Common myeloid progenitor, CD34-positive (primary cell): ENCODE results near the gene SSBP2.
"Not testable (repeated sequence)": the region's sequence is repeated elsewhere in the genome, so short reads cannot be mapped to it uniquely, and the experiment has no call there.

Experiments
- CTCF ChIA-PET: fragments of 350-600 bp; sonication (Branson Sonifier 250); formaldehyde crosslinking; loops from one replicate; lab custom pipeline; 2021; ENCODE audit warnings: antibody characterized with exemption; lab: Charles Lee
- POLR2A ChIA-PET: fragments of 350-600 bp; sonication (Branson Sonifier 250); formaldehyde crosslinking; loops from one replicate; lab custom pipeline; 2021; ENCODE audit warnings: antibody characterized with exemption; lab: Charles Lee
- DNase-seq, 3 donors: peaks; one replicate each; pipeline versions ENCODE4 v3.0.0 to v3.0.0-alpha.2; 2013
- H3K27ac ChIP-seq, 2 experiments: 1 replicate in 1 of 2; 2 replicates in 1 of 2; pipeline ENCODE4 v1.7.0; 2013; ENCODE audit warnings: inconsistent platforms in 2 of 2, low read length in 2 of 2, mild to moderate bottlenecking in 2 of 2, low read depth in 1 of 2, moderate library complexity in 1 of 2; ENCODE audit not compliant: severe bottlenecking in 2 of 2, insufficient read depth in 1 of 2, poor library complexity in 1 of 2
- H3K27me3 ChIP-seq, 5 experiments: replicated peaks in 2 of 5; 1 replicate in 3 of 5; 2 replicates in 2 of 5; pipeline versions ENCODE4 v1.6.1 to v1.7.0; 2013; ENCODE audit warnings: low read length in 4 of 5, mild to moderate bottlenecking in 2 of 5, moderate library complexity in 2 of 5, inconsistent platforms in 1 of 5; ENCODE audit not compliant: insufficient read depth in 5 of 5, control insufficient read depth in 4 of 5
- H3K36me3 ChIP-seq, 4 experiments: 1 replicate in 2 of 4; 2 replicates in 2 of 4; pipeline versions ENCODE4 v1.6.1 to v1.7.0; 2013; ENCODE audit warnings: low read length in 3 of 4, control low read depth in 1 of 4, mild to moderate bottlenecking in 1 of 4; ENCODE audit not compliant: control insufficient read depth in 4 of 4, insufficient read depth in 4 of 4
- H3K4me1 ChIP-seq, 4 experiments: 1 replicate in 3 of 4; 2 replicates in 1 of 4; pipeline versions ENCODE4 v1.6.1 to v1.7.1; 2013; ENCODE audit warnings: low read length in 3 of 4, mild to moderate bottlenecking in 3 of 4, control low read depth in 1 of 4, inconsistent platforms in 1 of 4, moderate library complexity in 1 of 4; ENCODE audit not compliant: control insufficient read depth in 4 of 4, insufficient read depth in 4 of 4; ENCODE audit errors: control extremely low read depth in 1 of 4
- H3K4me3 ChIP-seq, 7 experiments: 1 replicate in 4 of 7; 2 replicates in 3 of 7; pipeline versions ENCODE4 v1.5.1 to v1.7.0; 2013; ENCODE audit warnings: mild to moderate bottlenecking in 7 of 7, low read length in 6 of 7, moderate library complexity in 6 of 7, inconsistent platforms in 2 of 7, low read depth in 2 of 7, control low read depth in 1 of 7; ENCODE audit not compliant: insufficient read depth in 4 of 7, control insufficient read depth in 1 of 7; ENCODE audit errors: extremely low read depth in 1 of 7
- H3K9me3 ChIP-seq, 5 experiments: 1 replicate in 4 of 5; 2 replicates in 1 of 5; pipeline versions ENCODE4 v1.6.1 to v1.7.1; 2013; ENCODE audit warnings: low read length in 4 of 5, mild to moderate bottlenecking in 2 of 5, inconsistent platforms in 1 of 5, low read depth in 1 of 5, moderate library complexity in 1 of 5; ENCODE audit not compliant: control insufficient read depth in 4 of 5, insufficient read depth in 2 of 5; ENCODE audit errors: control extremely low read depth in 1 of 5
- WGBS: methylation state at CpG from one replicate; pipeline ENCODE4 v1.1.5; 2013; ENCODE audit not compliant: insufficient coverage; 5-methylcytosine and 5-hydroxymethylcytosine counted together

SSBP2 gene

GRCh38 chr5:81473395-81473794 is 277.5 kb downstream of the SSBP2 start:
- H3K36me3 ChIP-seq = peaks cover 16 to 48% (median 23%) of the 10 kb centered on the region in 4 experiments
- H3K9me3 ChIP-seq, CTCF ChIA-PET, H3K4me1 ChIP-seq, POLR2A ChIA-PET, H3K27me3 ChIP-seq, H3K27ac ChIP-seq, DNase-seq, H3K4me3 ChIP-seq: not testable (repeated sequence)
- WGBS = no CpG with 5 or more reads among the region's 3 CpGs

- Histone ChIP-seq H3K4me1 (no peaks in the 10 kb centered on the region), H3K9me3 (peaks cover 0 to 8% (median 4%) of the 10 kb centered on the region in 5 experiments), H3K27ac (no peak overlapping the region), H3K4me3 (no peak overlapping the region), H3K27me3 (no peaks in the 10 kb centered on the region), H3K36me3 (peaks cover 14 to 59% (median 20%) of the 10 kb centered on the region in 4 experiments)
- DNase-seq = no peak
- POLR2A ChIA-PET = no interaction called here
- CTCF ChIA-PET = interaction anchor here (1.4 to 1.5 kb wide), 2 partner anchors 10 to 13 kb away, joined by 3 to 8 read pairs; no protein-coding TSS in a partner anchor
Observed at GRCh38 chr5:81469676-81470075, 281.2 kb downstream of the SSBP2 start.

GRCh38 chr5:81450940-81451339 is 300.0 kb downstream of the SSBP2 start:
- Histone ChIP-seq H3K36me3 (peaks cover 11 to 42% (median 22%) of the 10 kb centered on the region in 4 experiments), H3K27me3 (no peaks in the 10 kb centered on the region), H3K4me3 (no peak overlapping the region), H3K4me1 (no peaks in the 10 kb centered on the region), H3K9me3 (no peaks in the 10 kb centered on the region), H3K27ac (no peak overlapping the region)
- ChIA-PET POLR2A (no interaction called here), CTCF (interaction anchor here (0.9 to 1.6 kb wide), 4 partner anchors 9 to 714 kb away, joined by 3 to 5 read pairs (median 4); no protein-coding TSS in a partner anchor)
- no CpG with 5 or more reads among the region's 2 CpGs for WGBS
- DNase-seq = no peak

GRCh38 chr5:81435023-81435422 is 315.9 kb downstream of the SSBP2 start:
- no peaks in the 10 kb centered on the region for H3K9me3 ChIP-seq
- ChIA-PET POLR2A (no interaction called here), CTCF (no interaction called here)
- no peaks in the 10 kb centered on the region for H3K27me3 ChIP-seq
- no peak for DNase-seq
- peaks cover 0 to 35% (median 12%) of the 10 kb centered on the region in 4 experiments for H3K36me3 ChIP-seq
- H3K4me3 ChIP-seq = no peak overlapping the region
- 100% methylated on average over 2 of the region's 6 CpGs for WGBS
- no peak overlapping the region for H3K27ac ChIP-seq
- H3K4me1 ChIP-seq = no peaks in the 10 kb centered on the region

GRCh38 chr5:81429985-81430384 is 320.9 kb downstream of the SSBP2 start:
- peaks cover 3 to 32% (median 12%) of the 10 kb centered on the region in 4 experiments for H3K4me1 ChIP-seq
- H3K36me3 ChIP-seq = peaks cover 0 to 34% (median 17%) of the 10 kb centered on the region in 4 experiments
- H3K9me3 ChIP-seq = no peaks in the 10 kb centered on the region
- CTCF ChIA-PET = interaction anchor here (1.2 to 1.5 kb wide), 2 partner anchors 81 to 735 kb away, joined by 4 to 7 read pairs; no protein-coding TSS in a partner anchor
- no peak overlapping the region for H3K4me3 ChIP-seq
- H3K27me3 ChIP-seq = no peaks in the 10 kb centered on the region
- DNase-seq = no peak
- no peak overlapping the region for H3K27ac ChIP-seq
- POLR2A ChIA-PET = no interaction called here

- ChIA-PET CTCF (interaction anchor here (1.2 to 1.5 kb wide), 3 partner anchors 82 to 736 kb away, joined by 3 to 7 read pairs (median 4); no protein-coding TSS in a partner anchor), POLR2A (no interaction called here)
- Histone ChIP-seq H3K27me3 (no peaks in the 10 kb centered on the region), H3K27ac (peak overlapping the region; percentile 23 to 27), H3K4me1 (peaks cover 3 to 32% (median 12%) of the 10 kb centered on the region in 4 experiments), H3K4me3 (no peak overlapping the region), H3K9me3 (no peaks in the 10 kb centered on the region), H3K36me3 (peaks cover 0 to 32% (median 15%) of the 10 kb centered on the region in 4 experiments)
- no peak for DNase-seq
- WGBS = no CpG with 5 or more reads among the region's 3 CpGs
Observed at GRCh38 chr5:81429363-81429762, 321.5 kb downstream of the SSBP2 start.

- Histone ChIP-seq H3K27me3 (no peaks in the 10 kb centered on the region), H3K27ac (peak overlapping the region; percentile 23 to 27), H3K4me3 (no peak overlapping the region), H3K4me1 (peaks cover 3 to 32% (median 12%) of the 10 kb centered on the region in 4 experiments), H3K36me3 (peaks cover 0 to 28% (median 15%) of the 10 kb centered on the region in 4 experiments), H3K9me3 (no peaks in the 10 kb centered on the region)
- POLR2A ChIA-PET = no interaction called here
- CTCF ChIA-PET = interaction anchor here (0.6 to 1.5 kb wide), 4 partner anchors 74 to 736 kb away, joined by 3 to 7 read pairs (median 4); no protein-coding TSS in a partner anchor
- DNase-seq = peak; percentile 14 to 28 (median 17)
Observed at GRCh38 chr5:81428861-81429260, 322.0 kb downstream of the SSBP2 start.
